ENCODE results near the gene SHC2.

SHC2 gene

GRCh38 chr19:372306-372890 lies 88.4 kb downstream of the SHC2 start:
- DNase-seq (ENCODE audit: low spot score), result no peak

GRCh38 chr19:371501-372168 lies 89.2 kb downstream of the SHC2 start:
- no peak for DNase-seq (ENCODE audit: low spot score)

GRCh38 chr19:370641-371330 lies 90.0 kb downstream of the SHC2 start:
- no peak for DNase-seq (ENCODE audit: low spot score)

GRCh38 chr19:369876-370275 lies 91.0 kb downstream of the SHC2 start:
- DNase-seq (ENCODE audit: low spot score), result no peak

GRCh38 chr19:369256-369655 lies 91.6 kb downstream of the SHC2 start:
- no peak for DNase-seq (ENCODE audit: low spot score)

GRCh38 chr19:368630-369024 lies 92.2 kb downstream of the SHC2 start:
- DNase-seq (ENCODE audit: low spot score), result no peak

GRCh38 chr19:367963-368629 lies 92.7 kb downstream of the SHC2 start:
- DNase-seq (ENCODE audit: low spot score), result no peak

- DNase-seq (ENCODE audit: low spot score), result no peak
Measured at GRCh38 chr19:367561-367960, 93.3 kb downstream of the SHC2 start.

GRCh38 chr19:366951-367350 lies 93.9 kb downstream of the SHC2 start:
- DNase-seq (ENCODE audit: low spot score), result no peak
